Fibroblast of the conjunctiva (primary cell): ENCODE measurements around the gene DEAF1.
"Not testable (repeated sequence)": the region's sequence is repeated elsewhere in the genome, so short reads cannot be mapped to it uniquely, and the experiment has no call there.

Experiments
- DNase-seq: peaks from one replicate; pipeline ENCODE4 v3.0.0-alpha.2; 2010; ENCODE audit warnings: low read depth

DEAF1 gene

DNA sequence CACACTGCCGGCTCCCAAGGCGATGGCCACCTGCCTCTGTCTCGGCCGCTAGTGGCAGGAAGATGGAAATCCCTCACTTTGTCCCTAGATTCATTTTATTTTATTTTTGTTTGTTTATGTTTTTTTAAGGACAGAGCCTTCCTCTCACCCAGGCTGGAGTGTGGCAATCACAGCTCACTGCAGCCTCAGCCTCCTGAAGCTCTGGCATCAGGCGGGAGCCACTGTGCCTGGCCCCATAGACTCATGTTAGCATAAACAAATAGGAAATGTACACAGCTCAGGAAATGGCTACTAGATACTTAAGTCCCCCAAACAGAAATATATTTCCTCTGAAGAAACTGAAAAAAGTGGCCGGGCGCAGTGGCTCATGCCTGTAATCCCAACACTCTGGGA, 4.1 kb upstream of the DEAF1 start:
- no peak for DNase-seq

GRCh38 chr11:698493-699115, 3.6 kb upstream of the DEAF1 start:
- DNase-seq: no peak

DNA sequence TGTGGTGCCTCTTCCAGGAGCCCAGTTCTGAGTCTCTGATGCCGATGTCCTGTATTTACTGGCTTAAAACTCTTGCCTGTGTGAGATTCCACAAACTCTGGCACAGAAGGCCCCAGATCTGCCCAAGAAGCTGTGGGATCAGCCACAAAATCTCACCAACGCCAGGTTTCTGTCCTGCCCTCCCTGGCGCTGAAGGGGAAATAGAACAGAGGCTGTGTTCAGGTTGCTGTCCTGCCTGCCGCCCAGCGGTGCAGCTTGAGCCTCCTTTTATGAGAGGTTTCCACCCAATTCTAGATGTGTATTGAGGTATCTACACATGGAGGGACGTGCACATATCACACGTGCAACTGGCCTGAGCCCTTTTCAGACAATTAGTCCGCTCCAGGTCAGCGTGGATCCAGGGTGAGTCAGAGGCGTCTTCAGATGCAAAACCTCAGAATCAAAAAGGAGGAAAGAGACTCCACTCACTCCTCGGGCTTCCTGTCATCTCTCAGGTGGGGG, 2.8 kb upstream of the DEAF1 start:
- no peak for DNase-seq

GRCh38 chr11:696955-697491, 2.0 kb upstream of the DEAF1 start:
- peak; percentile 70 for DNase-seq

DNA sequence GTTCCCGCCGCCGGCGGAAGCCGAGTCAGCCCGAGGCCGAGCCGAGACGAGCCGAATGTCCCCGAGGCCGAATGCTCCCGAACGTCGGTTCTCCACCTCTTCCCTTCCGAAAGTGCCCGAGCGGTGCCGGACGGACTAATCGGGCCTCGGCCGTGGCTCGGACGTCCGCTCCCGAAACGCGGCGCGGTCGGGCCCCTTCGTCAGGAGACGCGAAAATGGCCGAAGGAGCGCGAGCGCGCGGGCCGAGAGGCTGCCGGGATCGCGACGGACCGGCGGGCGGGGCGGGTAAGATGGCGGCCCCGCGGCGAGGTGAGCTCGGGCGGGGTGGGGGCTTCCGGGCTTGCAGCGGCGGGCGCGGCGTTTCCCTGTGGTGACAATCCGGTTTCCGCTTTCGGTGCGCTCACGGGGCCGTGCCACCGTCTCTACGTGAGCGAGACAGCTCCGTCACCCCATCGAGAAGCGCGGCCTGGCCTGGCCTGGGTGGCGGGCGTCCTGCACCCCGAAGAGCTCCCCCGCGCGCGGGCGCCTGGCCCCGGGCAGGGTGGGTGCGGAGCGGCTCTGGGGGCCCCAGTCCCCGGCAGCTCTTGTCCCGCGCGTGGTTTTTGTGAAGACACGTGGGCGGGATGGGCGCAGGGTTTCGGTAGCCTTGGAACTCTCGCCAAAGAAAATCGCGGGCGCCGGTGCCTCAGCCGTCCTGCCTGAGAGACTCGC, 671 bp upstream of the DEAF1 start, which contains the start of gene TMEM80:
Gene TMEM80, plus strand, starts transcription at position 279 of the 711 bp plus-strand sequence. Its CDS starts 12 bp downstream, at position 291.
- peak; percentile 96 for DNase-seq

DNA sequence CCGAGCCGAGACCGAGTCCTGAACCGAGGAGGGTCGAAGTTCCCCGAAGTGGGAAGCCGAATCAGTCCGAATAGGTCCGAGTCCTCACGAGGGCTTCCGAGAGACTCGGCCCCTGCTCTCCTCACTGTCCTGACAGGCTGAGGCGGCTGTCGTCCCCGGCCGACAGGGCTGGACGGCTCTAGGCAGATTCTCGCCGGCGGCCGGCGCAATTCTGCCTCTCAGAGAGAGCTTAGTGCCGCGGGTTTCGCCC, 191 bp upstream of the DEAF1 start:
- no peak for DNase-seq

- DNase-seq: no peak
Observed at GRCh38 chr11:693887-694562, 997 bp downstream of the DEAF1 start.

- peak; percentile 24 for DNase-seq
Observed at GRCh38 chr11:693415-693831, 1.6 kb downstream of the DEAF1 start.

GRCh38 chr11:692824-693414, 2.1 kb downstream of the DEAF1 start:
- DNase-seq: no peak

- no peak for DNase-seq
Observed at GRCh38 chr11:691710-692590, 3.1 kb downstream of the DEAF1 start.

GRCh38 chr11:690738-691633, 4.0 kb downstream of the DEAF1 start:
- DNase-seq: no peak

GRCh38 chr11:690244-690643, 4.8 kb downstream of the DEAF1 start:
- DNase-seq: not testable (repeated sequence)

GRCh38 chr11:689625-690024, 5.4 kb downstream of the DEAF1 start:
- DNase-seq: no peak

- no peak for DNase-seq
Observed at GRCh38 chr11:688681-689080, 6.3 kb downstream of the DEAF1 start.

- DNase-seq: no peak
Observed at GRCh38 chr11:687751-688150, 7.3 kb downstream of the DEAF1 start.

- no peak for DNase-seq
Observed at GRCh38 chr11:686451-687243, 8.4 kb downstream of the DEAF1 start.

DNA sequence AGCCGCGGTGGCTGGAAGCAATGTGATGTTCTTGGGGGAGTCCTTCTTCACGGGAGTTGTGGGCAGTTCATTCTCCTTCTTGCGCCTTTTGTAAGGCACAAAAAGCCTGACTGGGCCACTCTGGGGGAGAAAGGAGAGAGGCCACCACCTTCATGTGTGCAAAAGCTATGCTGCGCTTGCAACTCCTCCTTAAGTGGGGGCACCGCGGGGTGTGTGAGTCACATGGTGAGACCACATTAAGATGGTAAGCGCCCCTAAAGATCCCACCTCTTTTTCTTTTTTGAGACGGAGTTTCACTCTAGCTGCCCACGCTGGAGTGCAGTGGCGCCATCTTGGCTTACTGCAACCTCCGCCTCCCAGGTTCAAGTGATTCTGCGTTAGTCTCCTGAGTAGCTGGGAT, 14.1 kb downstream of the DEAF1 start:
- no peak for DNase-seq

- DNase-seq: no peak
Observed at GRCh38 chr11:680476-680875, 14.5 kb downstream of the DEAF1 start.

DNA sequence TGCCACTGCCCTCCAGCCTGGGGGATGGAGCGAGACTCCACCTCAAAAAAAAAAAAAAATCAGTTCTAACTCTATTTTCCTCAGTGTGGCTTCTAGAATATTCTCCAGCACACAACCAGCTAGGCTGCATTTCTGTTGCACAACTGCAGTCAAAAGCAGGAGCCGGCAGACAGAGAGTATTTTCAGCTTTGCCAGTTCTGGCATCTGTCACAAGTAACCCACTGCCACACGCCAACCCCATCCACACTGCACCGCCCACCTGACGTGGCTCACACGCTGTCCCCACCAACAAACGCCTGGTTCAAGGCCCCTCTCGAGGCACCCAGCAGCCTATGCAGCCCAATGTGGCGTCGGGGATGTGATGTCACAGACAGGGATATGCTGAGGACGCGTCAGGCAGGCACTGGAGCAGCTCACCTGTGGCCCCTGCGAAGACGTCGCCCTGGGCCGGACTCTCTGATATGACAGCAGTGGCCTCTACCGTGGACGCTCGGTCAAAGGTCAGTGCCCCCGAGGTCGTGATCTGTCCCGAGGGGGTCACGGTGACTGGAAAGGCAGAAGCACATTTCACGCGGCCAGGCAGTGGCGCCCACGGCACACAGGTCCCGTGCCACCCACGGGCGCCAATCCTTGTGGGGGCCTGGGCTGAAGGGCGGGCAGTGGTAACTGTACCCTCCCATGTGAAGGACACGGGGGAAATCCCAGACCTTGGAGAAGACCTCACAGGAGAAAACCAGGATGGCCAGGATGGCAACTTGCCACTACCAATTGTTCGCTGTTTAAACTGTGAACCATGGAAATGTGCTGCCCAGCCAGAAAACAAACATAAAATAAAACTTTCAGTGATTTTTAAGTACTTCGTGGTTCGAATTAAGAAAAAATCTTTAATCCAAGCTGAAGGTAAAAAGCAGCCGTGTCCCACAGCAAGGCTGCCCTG, 15.5 kb downstream of the DEAF1 start:
- no peak for DNase-seq
